Type B pancreatic cell (in vitro differentiated cells): ENCODE results near the gene BTLA. TPM values are rescaled to one million over a fixed set of nuclear protein-coding genes. Genes with fewer than 3 reads are reported as not detected.

Source experiments
- DNase-seq: peaks from one replicate; pipeline ENCODE4 v3.0.0; 2021; ENCODE audit warnings: mixed read lengths; ENCODE audit not compliant: unreplicated experiment; ENCODE audit errors: extremely low spot score
- H3K27ac Mint-ChIP-seq: 2 replicates; pipeline ENCODE4 v1.8.0; 2021; ENCODE audit warnings: mild to moderate bottlenecking, mixed read lengths
- H3K27me3 Mint-ChIP-seq: 2 replicates; pipeline ENCODE4 v1.8.0; 2021; ENCODE audit warnings: mixed read lengths
- H3K36me3 Mint-ChIP-seq: 2 replicates; pipeline ENCODE4 v1.8.0; 2021; ENCODE audit warnings: mixed read lengths
- H3K4me1 Mint-ChIP-seq: one replicate; pipeline ENCODE4 v1.8.0; 2021; ENCODE audit warnings: mixed read lengths; ENCODE audit not compliant: unreplicated experiment
- H3K4me3 Mint-ChIP-seq: 2 replicates; pipeline ENCODE4 v1.8.0; 2021; ENCODE audit warnings: mild to moderate bottlenecking, mixed read lengths
- H3K9me3 Mint-ChIP-seq: 2 replicates; pipeline ENCODE4 v1.8.0; 2021; ENCODE audit warnings: mixed read lengths
- total RNA-seq: library from RNA; stranded (reverse); gene quantifications from 2 replicates; pipeline ENCODE4 v1.2.1, GENCODE V29; 2021; ENCODE audit warnings: low replicate concordance
- TF ChIP-seq, protein P1 (sequence below): fragments of 200-600 bp; sonication (generic); conservative IDR thresholded peaks from 2 replicates; pipeline ENCODE4 v1.5.0; 2021; ENCODE audit warnings: antibody characterized with exemption, mild to moderate bottlenecking

BTLA gene
- total RNA-seq, 1 donor from 2014 or later: not detected

DNA sequence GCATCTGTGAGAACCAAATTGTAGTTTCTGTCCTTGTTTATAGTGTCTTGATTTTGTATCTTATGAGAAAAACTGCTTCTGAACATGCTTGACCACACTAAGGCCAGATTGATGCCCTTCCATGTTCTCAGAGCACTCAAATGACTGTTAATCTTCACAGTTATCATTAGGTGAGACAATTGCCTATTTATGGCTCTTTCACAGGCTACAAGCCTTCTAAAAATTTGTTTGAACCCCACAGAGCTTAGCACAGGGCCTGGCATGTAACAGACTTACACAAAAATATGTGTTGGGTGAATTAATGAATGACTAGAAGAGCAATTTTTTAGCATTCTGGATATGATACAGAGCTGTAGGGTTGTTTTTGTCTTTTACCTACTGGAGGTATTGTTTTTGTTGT, 43.1 kb downstream of the BTLA start:
- Mint-ChIP-seq H3K9me3 (no peaks in the 10 kb centered on the region), H3K4me1 (no peaks in the 10 kb centered on the region), H3K27ac (no peak overlapping the region), H3K4me3 (no peak overlapping the region), H3K27me3 (peaks cover 4% of the 10 kb centered on the region), H3K36me3 (no peaks in the 10 kb centered on the region)
- no peak for DNase-seq
- TF ChIP-seq, protein P1, sequence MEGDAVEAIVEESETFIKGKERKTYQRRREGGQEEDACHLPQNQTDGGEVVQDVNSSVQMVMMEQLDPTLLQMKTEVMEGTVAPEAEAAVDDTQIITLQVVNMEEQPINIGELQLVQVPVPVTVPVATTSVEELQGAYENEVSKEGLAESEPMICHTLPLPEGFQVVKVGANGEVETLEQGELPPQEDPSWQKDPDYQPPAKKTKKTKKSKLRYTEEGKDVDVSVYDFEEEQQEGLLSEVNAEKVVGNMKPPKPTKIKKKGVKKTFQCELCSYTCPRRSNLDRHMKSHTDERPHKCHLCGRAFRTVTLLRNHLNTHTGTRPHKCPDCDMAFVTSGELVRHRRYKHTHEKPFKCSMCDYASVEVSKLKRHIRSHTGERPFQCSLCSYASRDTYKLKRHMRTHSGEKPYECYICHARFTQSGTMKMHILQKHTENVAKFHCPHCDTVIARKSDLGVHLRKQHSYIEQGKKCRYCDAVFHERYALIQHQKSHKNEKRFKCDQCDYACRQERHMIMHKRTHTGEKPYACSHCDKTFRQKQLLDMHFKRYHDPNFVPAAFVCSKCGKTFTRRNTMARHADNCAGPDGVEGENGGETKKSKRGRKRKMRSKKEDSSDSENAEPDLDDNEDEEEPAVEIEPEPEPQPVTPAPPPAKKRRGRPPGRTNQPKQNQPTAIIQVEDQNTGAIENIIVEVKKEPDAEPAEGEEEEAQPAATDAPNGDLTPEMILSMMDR: no peak

DNA sequence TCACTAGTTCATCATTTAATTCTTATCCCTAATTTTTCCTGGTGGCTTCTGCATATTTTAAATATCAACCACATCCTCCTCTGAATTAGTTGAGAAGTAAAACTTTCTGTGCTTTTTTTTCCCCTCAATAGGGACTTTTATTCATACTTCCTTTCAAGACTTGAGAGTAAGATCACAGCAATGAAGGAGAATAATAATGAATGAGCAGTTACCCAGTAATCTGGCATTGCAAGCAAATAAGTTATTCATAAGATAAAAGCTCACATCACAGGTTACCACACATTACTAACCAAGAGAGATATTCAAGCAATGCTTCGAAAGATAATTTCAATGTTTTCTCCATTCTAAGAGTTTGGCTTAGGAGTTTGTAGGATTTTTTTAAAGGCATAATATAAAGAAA, 50.3 kb downstream of the BTLA start:
- H3K4me3 Mint-ChIP-seq: no peak overlapping the region
- TF ChIP-seq, protein P1: no peak
- DNase-seq: no peak
- no peaks in the 10 kb centered on the region for H3K27me3 Mint-ChIP-seq
- H3K4me1 Mint-ChIP-seq: no peaks in the 10 kb centered on the region
- no peak overlapping the region for H3K27ac Mint-ChIP-seq
- no peaks in the 10 kb centered on the region for H3K36me3 Mint-ChIP-seq
- no peaks in the 10 kb centered on the region for H3K9me3 Mint-ChIP-seq

DNA sequence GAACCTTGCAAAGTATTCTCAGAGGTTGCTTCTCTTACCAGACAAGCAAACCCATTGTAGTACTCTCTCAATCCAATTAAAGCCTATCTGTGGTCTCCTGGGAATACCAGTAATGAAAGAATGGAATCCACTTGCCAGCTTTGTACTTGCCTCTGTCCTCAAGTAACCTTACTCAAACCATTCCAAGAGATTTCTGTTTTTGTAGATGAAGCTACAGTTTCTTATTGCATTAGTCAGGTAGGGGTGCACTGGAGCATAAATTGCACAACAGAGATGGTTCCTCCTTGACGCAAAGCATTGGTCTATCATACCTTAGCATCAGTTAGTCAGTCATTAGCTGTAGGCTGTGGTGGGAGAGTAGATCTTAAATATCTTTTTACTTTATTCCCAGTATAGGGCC, 52.9 kb downstream of the BTLA start:
- Mint-ChIP-seq H3K27me3 (no peaks in the 10 kb centered on the region), H3K4me3 (no peak overlapping the region), H3K4me1 (no peaks in the 10 kb centered on the region), H3K27ac (no peak overlapping the region), H3K9me3 (no peaks in the 10 kb centered on the region), H3K36me3 (no peaks in the 10 kb centered on the region)
- no peak for DNase-seq
- TF ChIP-seq, protein P1: no peak

DNA sequence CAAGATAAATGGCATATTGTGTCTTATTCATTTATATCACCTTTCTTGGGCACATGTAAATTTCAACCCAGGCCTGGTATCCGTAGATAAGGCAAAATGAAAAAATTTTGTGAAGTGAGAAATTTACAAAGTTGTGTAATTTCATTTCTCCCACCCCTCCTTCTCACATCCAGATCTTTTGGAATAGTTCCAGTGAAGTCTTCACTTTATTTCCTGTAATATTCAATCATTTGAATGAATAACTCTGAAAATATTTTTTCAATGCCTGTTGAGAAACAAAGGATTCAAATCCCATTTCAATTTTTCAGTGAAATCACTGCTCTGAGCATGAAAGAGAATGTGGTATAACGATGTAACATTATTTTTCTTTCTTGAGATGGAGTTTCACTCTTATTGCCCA, 53.4 kb downstream of the BTLA start:
- H3K27me3 Mint-ChIP-seq: no peaks in the 10 kb centered on the region
- H3K36me3 Mint-ChIP-seq: no peaks in the 10 kb centered on the region
- no peak for DNase-seq

DNA sequence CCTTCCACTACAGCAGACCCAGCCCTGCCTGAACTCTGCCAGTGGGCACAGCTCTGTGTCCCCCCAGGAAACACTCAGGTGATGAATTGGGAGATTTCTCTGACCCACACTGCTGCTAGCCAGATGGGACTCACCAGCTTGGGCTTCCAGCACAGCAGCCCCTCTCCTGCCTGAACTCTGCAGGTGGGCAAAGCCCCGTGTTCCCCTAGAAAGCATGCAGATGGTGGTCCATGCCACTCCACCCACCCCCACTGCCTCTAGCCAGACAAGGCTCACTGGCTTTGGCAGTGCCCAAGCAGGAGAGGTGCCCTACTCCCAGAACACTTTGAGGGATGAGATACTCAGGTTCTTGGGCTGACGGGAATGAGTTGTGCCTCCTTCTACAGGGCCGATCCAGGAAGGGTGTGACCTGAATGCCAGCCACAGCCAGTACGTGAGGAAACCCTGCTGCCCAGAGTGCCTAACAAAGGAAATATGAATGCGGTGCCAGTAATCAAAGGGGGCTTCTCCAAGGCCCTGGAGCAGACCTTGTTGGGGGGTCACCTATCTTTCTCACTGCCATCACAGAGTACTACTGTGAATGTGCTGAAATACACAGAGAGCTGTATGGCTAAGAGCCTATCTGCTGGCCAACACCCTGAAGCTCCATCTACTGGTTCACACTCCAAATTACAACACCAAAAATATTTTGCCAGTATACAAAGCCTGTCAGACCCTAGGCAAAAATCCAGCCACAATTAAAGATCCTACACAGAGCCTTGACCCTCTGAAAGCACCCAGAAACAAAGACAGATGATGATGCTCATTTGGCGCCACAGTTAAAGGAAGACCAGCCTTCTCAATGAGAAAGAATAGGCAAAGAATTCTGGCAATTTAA, 61.9 kb downstream of the BTLA start:
- no peaks in the 10 kb centered on the region for H3K27me3 Mint-ChIP-seq
- TF ChIP-seq, protein P1: peak; percentile 61
- no peak overlapping the region for H3K27ac Mint-ChIP-seq
- DNase-seq: no peak
- H3K9me3 Mint-ChIP-seq: peaks cover 11% of the 10 kb centered on the region
- no peaks in the 10 kb centered on the region for H3K4me1 Mint-ChIP-seq
- H3K36me3 Mint-ChIP-seq: no peaks in the 10 kb centered on the region
- no peak overlapping the region for H3K4me3 Mint-ChIP-seq

More for the DNA sequence above, 53.4 kb downstream of the BTLA start:
- TF ChIP-seq, protein P1: no peak
- no peak overlapping the region for H3K4me3 Mint-ChIP-seq
- no peaks in the 10 kb centered on the region for H3K4me1 Mint-ChIP-seq
- no peak overlapping the region for H3K27ac Mint-ChIP-seq
- no peaks in the 10 kb centered on the region for H3K9me3 Mint-ChIP-seq
